Upper lobe of left lung (tissue), 6 donors: ENCODE results near the gene CRKL. TPM values are rescaled to one million over a fixed set of nuclear protein-coding genes. Genes with fewer than 3 reads are reported as not detected.

Source experiments
- ATAC-seq, 2 donors: fragments of 200-7000 bp; cut with Tn5 transposase; one replicate each; pipeline ENCODE4 v1.9.1; 2022; ENCODE audit warnings: mild to moderate bottlenecking in 2 of 2, moderate library complexity in 2 of 2; ENCODE audit not compliant: low FRiP score in 2 of 2
- DNase-seq, 2 donors: peaks; one replicate each; pipeline ENCODE4 v3.0.0-alpha.2; 2019 to 2020
- H3K27ac ChIP-seq, 4 donors: fragments of 200-600 bp; sonication (generic); one replicate each; pipeline ENCODE4 v1.5.1; 2016 to 2019
- H3K27me3 ChIP-seq, 4 donors: fragments of 200-600 bp; sonication (generic); one replicate each; pipeline ENCODE4 v1.5.1; 2017 to 2019
- H3K36me3 ChIP-seq, 4 donors: fragments of 200-600 bp; sonication (generic); one replicate each; pipeline ENCODE4 v1.5.1; 2016 to 2019
- H3K4me1 ChIP-seq, 4 donors: fragments of 200-600 bp; sonication (generic); one replicate each; pipeline ENCODE4 v1.5.1; 2018 to 2019
- H3K4me3 ChIP-seq, 4 donors: fragments of 200-600 bp; sonication (generic); one replicate each; pipeline ENCODE4 v1.5.1; 2017 to 2019; ENCODE audit warnings: mild to moderate bottlenecking in 2 of 4, moderate library complexity in 1 of 4
- H3K9me3 ChIP-seq, 4 donors: fragments of 200-600 bp; sonication (generic); one replicate each; pipeline ENCODE4 v1.5.1; 2018 to 2019
- CTCF ChIP-seq, 6 experiments: fragments of 450-650 bp in 4 of 6; fragments of 200-600 bp in 2 of 6; sonication (generic) in 2 of 6; IDR thresholded peaks; one replicate each; pipeline ENCODE4 v1.5.1; 2016 to 2019; ENCODE audit warnings: antibody characterized with exemption in 6 of 6
- EP300 ChIP-seq, 4 donors: sonication (generic); formaldehyde crosslinking; IDR thresholded peaks; one replicate each; pipeline ENCODE4 v1.5.1; 2017; ENCODE audit warnings: antibody characterized with exemption in 4 of 4, control low read depth in 2 of 4
- POLR2A ChIP-seq, 4 donors: fragments of 450-650 bp; IDR thresholded peaks; one replicate each; pipeline ENCODE4 v1.5.1; 2016 to 2017; ENCODE audit warnings: antibody characterized with exemption in 4 of 4, mild to moderate bottlenecking in 2 of 4
- POLR2AphosphoS5 ChIP-seq, 2 donors: sonication (generic); formaldehyde crosslinking; IDR thresholded peaks; one replicate each; pipeline ENCODE4 v1.5.1; 2017; ENCODE audit warnings: antibody characterized with exemption in 2 of 2
- WGBS, 2 donors: methylation state at CpG; one replicate each; pipeline ENCODE4 v1.1.5; 2017 to 2018; 5-methylcytosine and 5-hydroxymethylcytosine counted together
- total RNA-seq, 6 donors: library from RNA; depleted of rRNA in 4 of 6; stranded (reverse); fragments of >200 nt in 4 of 6; gene quantifications; one replicate each; pipeline versions ENCODE4 v1.1.0 to v1.2.1, GENCODE V29; 2016 to 2021
- donor health status: DM: no; HTN: no; CAD: no; lungs with moderate emphysema.
- donor health status: DM: no; HTN: yes; CAD: no; lungs with severe emphysema.

CRKL gene
- total RNA-seq, 6 donors from 2014 or later = 35.6 to 65.4 (median 53.4) TPM

- 43 to 68% methylated on average over 2 to 13 of the region's 13 CpGs for WGBS, 2 donors
Observed at GRCh38 chr22:20979940-20980453, 62.8 kb downstream of the CRKL start.

GRCh38 chr22:20980523-20980922 is 63.3 kb downstream of the CRKL start:
- no peak overlapping the region for H3K4me3 ChIP-seq
- H3K4me1 ChIP-seq = peaks cover 26 to 42% (median 30%) of the 10 kb centered on the region in 4 donors
- DNase-seq (no peak), ATAC-seq (no peak)
- H3K27ac ChIP-seq = no peak overlapping the region
- H3K9me3 ChIP-seq = peaks cover 0 to 9% (median 1%) of the 10 kb centered on the region in 4 donors
- TF ChIP-seq POLR2A (IDR thresholded peaks at IDR 0.05) = no peak
- WGBS, 2 donors = 88 to 94% methylated on average over 4 of the region's 4 CpGs
- peaks cover 0 to 4% (median 2%) of the 10 kb centered on the region in 4 donors for H3K36me3 ChIP-seq
- no peaks in the 10 kb centered on the region for H3K27me3 ChIP-seq

More at GRCh38 chr22:20979940-20980453, 62.8 kb downstream of the CRKL start:
- TF ChIP-seq POLR2AphosphoS5 (IDR thresholded peaks at IDR 0.05) (no peak), CTCF (IDR thresholded peaks at IDR 0.05) (no peak), EP300 (IDR thresholded peaks at IDR 0.05) (no peak), POLR2A (IDR thresholded peaks at IDR 0.05) (no peak)
- peak in 1 of 2 donors; percentile 54 for DNase-seq
- no peaks in the 10 kb centered on the region for H3K36me3 ChIP-seq
- peak overlapping the region in 3 of 4 donors; percentile 16 to 41 (median 31) for H3K4me3 ChIP-seq
- no peak for ATAC-seq
- H3K9me3 ChIP-seq = peaks cover 0 to 9% (median 1%) of the 10 kb centered on the region in 4 donors
- no peak overlapping the region for H3K27ac ChIP-seq
- H3K27me3 ChIP-seq = no peaks in the 10 kb centered on the region
- H3K4me1 ChIP-seq = peaks cover 26 to 42% (median 30%) of the 10 kb centered on the region in 4 donors

GRCh38 chr22:20980938-20981722 is 63.9 kb downstream of the CRKL start:
- Histone ChIP-seq H3K9me3 (peaks cover 0 to 9% (median 1%) of the 10 kb centered on the region in 4 donors), H3K27me3 (no peaks in the 10 kb centered on the region), H3K4me3 (peak overlapping the region; percentile 38 to 81 (median 68)), H3K27ac (peak overlapping the region; percentile 82 to 95 (median 93)), H3K4me1 (peaks cover 26 to 42% (median 30%) of the 10 kb centered on the region in 4 donors), H3K36me3 (peaks cover 0 to 10% (median 4%) of the 10 kb centered on the region in 4 donors)
- DNase-seq (no peak), ATAC-seq (no peak)
- WGBS, 2 donors = 70 to 80% methylated on average over 10 of the region's 10 CpGs
- TF ChIP-seq POLR2AphosphoS5 (IDR thresholded peaks at IDR 0.05) (no peak), EP300 (IDR thresholded peaks at IDR 0.05) (no peak), CTCF (IDR thresholded peaks at IDR 0.05) (no peak), POLR2A (IDR thresholded peaks at IDR 0.05) (no peak)

GRCh38 chr22:20981787-20982562 is 64.8 kb downstream of the CRKL start, which contains the start of gene LZTR1:
LZTR1 (plus strand) TSS chr22:20982297; CDS start chr22:20982372, 75 bp downstream.
- TF ChIP-seq POLR2AphosphoS5 (IDR thresholded peaks at IDR 0.05) (peak; percentile 95 to 96), EP300 (IDR thresholded peaks at IDR 0.05) (peak in 1 of 4 donors; percentile 50), CTCF (IDR thresholded peaks at IDR 0.05) (peak in 5 of 6 experiments; percentile 21 to 73 (median 61)), POLR2A (IDR thresholded peaks at IDR 0.05) (peak; percentile 15 to 96 (median 82))
- 0 to 1% methylated on average over 15 to 51 of the region's 87 CpGs for WGBS, 2 donors

More at GRCh38 chr22:20981787-20982562, 64.8 kb downstream of the CRKL start, which contains the start of gene LZTR1:
- Histone ChIP-seq H3K9me3 (peaks cover 0 to 9% (median 1%) of the 10 kb centered on the region in 4 donors), H3K4me1 (peaks cover 26 to 42% (median 30%) of the 10 kb centered on the region in 4 donors), H3K36me3 (peaks cover 0 to 18% (median 5%) of the 10 kb centered on the region in 4 donors), H3K27ac (peak within 1 kb of the TSS; percentile 82 to 95 (median 93)), H3K27me3 (no peaks in the 10 kb centered on the region), H3K4me3 (peak within 1 kb of the TSS; percentile 38 to 81 (median 68))
- peak; percentile 92 to 96 for ATAC-seq
- peak; percentile 87 to 96 for DNase-seq
